ENCODE results near the gene PCDHGA3.
"Not testable (repeated sequence)": the region's sequence is repeated elsewhere in the genome, so short reads cannot be mapped to it uniquely, and the experiment has no call there.

PCDHGA3 gene

GRCh38 chr5:141383345-141383744 lies 39.7 kb downstream of the PCDHGA3 start:
- DNase-seq (ENCODE audit: low spot score) = peak; percentile 23

DNA sequence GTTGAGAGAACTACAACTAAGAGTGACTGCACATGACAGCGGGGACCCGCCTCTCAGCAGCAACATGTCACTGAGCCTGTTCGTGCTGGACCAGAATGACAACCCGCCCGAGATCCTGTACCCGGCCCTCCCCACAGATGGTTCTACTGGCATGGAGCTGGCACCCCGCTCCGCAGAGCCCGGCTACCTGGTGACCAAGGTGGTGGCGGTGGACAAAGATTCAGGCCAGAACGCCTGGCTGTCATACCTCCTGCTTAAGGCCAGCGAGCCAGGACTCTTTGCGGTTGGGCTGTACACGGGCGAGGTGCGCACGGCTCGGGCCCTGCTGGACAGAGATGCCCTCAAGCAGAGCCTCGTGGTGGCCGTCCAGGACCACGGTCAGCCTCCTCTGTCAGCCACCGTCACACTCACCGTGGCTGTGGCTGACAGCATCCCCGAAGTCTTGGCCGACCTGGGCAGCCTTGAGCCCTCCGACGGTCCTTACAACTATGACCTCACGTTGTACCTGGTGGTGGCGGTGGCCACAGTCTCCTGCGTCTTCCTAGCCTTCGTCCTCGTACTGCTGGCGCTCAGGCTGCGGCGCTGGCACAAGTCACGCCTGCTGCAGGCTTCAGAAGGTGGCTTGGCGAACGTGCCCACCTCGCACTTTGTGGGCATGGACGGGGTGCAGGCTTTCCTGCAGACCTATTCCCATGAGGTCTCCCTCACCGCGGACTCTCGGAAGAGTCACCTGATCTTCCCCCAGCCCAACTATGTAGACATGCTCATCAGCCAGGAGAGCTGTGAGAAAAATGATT lies 41.0 kb downstream of the PCDHGA3 start:
- no peak for DNase-seq (ENCODE audit: low spot score)

- DNase-seq (ENCODE audit: low spot score) = not testable (repeated sequence)
These were observed 44.1 kb downstream of the PCDHGA3 start, which contains the start of gene PCDHGB4 for GRCh38 chr5:141387557-141388311. Gene PCDHGB4, plus strand, starts transcription at chr5:141387698. Its CDS starts 187 bp downstream, at chr5:141387885.

DNA sequence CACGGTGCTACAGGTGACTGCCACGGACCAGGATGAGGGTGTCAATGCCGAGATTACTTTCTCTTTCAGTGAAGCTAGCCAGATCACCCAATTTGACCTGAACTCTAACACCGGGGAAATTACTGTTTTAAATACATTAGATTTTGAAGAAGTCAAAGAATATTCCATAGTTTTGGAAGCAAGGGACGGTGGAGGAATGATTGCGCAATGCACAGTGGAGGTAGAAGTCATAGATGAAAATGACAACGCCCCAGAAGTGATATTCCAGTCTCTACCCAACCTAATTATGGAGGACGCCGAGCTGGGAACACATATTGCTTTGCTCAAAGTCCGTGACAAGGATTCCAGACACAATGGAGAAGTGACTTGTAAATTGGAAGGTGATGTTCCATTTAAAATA lies 45.0 kb downstream of the PCDHGA3 start:
- DNase-seq (ENCODE audit: low spot score) = no peak

- no peak for DNase-seq (ENCODE audit: low spot score)
These were observed 45.8 kb downstream of the PCDHGA3 start for GRCh38 chr5:141389153-141390042.

DNA sequence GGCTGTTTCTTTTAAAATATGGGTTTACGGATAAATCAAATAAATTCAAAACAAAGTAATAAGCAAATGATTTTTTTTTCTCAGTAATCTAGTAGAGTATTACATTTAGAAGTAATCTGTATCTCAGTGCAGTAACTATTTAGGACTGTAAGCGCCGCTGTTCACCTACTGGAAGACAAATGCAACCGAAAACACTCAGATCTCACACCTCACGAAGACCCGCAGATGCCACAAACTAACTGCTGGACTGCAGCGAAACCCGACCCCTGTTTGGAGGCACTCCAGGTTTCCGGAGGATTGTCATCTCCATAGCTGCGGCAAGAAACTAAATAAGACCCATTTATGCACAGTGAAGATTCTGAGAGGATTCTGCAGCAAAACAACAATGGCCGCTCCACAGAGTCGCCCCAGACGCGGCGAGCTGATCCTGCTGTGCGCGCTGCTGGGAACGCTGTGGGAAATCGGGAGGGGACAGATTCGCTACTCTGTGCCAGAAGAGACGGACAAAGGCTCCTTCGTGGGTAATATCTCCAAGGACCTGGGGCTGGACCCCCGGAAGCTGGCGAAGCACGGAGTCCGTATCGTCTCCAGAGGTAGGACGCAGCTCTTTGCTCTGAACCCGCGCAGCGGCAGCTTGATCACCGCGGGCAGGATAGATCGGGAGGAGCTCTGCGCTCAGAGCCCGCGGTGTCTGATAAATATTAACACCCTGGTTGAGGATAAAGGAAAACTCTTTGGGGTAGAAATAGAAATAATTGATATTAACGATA lies 49.0 kb downstream of the PCDHGA3 start, which contains the start of gene PCDHGA8:
PCDHGA8 (plus strand) TSS at position 205 of the 770 bp plus-strand sequence; CDS start at position 386, 181 bp downstream.
- no peak for DNase-seq (ENCODE audit: low spot score)

DNA sequence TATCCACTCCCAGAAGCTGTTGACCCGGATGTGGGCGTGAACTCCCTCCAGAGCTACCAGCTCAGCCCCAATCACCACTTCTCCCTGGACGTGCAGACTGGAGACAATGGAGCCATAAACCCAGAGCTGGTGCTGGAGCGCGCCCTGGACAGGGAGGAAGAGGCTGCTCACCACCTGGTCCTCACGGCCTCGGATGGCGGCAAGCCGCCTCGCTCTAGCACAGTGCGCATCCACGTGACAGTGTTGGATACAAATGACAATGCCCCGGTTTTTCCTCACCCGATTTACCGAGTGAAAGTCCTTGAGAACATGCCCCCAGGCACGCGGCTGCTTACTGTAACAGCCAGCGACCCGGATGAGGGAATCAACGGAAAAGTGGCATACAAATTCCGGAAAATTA lies 49.6 kb downstream of the PCDHGA3 start:
- no peak for DNase-seq (ENCODE audit: low spot score)

DNA sequence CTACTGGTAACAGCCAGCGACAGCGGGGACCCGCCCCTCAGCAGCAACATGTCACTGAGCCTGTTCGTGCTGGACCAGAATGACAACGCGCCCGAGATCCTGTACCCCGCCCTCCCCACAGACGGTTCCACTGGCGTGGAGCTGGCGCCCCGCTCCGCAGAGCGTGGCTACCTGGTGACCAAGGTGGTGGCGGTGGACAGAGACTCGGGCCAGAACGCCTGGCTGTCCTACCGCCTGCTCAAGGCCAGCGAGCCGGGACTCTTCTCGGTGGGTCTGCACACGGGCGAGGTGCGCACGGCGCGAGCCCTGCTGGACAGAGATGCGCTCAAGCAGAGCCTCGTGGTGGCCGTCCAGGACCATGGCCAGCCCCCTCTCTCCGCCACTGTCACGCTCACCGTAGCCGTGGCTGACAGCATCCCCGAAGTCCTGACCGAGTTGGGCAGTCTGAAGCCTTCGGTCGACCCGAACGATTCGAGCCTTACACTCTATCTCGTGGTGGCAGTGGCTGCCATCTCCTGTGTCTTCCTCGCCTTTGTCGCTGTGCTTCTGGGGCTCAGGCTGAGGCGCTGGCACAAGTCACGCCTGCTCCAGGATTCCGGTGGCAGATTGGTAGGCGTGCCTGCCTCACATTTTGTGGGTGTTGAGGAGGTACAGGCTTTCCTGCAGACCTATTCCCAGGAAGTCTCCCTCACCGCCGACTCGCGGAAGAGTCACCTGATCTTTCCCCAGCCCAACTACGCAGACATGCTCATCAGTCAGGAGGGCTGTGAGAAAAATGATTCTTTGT lies 51.0 kb downstream of the PCDHGA3 start:
- DNase-seq (ENCODE audit: low spot score) = not testable (repeated sequence)

Data from HuH-7.5 (cell line).